GM12872 (cell line): ENCODE results near the gene STAG2.

Source experiments
- CTCF ChIP-seq: IDR thresholded peaks from 3 replicates; pipeline ENCODE4 v1.5.1; 2011; ENCODE audit warnings: low read depth, mild to moderate bottlenecking, low read length, moderate library complexity; ENCODE audit not compliant: insufficient read depth

The STAG2 gene

GRCh38 chrX:123961268-123962005, at the start of gene STAG2:
Gene STAG2, plus strand, starts transcription at chrX:123961706. Its CDS starts 60,922 bp downstream, at chrX:124022628.
- no peak for TF ChIP-seq CTCF

- TF ChIP-seq CTCF = no peak
These were observed 44.4 kb upstream of the STAG2 start for GRCh38 chrX:123917069-123917468.

GRCh38 chrX:123918106-123918721, 43.3 kb upstream of the STAG2 start:
- TF ChIP-seq CTCF = no peak

- no peak for TF ChIP-seq CTCF
These were observed 41.3 kb upstream of the STAG2 start for GRCh38 chrX:123920105-123920785.

- TF ChIP-seq CTCF = no peak
These were observed 38.3 kb upstream of the STAG2 start for GRCh38 chrX:123923211-123923610.

- no peak for TF ChIP-seq CTCF
These were observed 37.3 kb upstream of the STAG2 start for GRCh38 chrX:123924186-123924585.

- TF ChIP-seq CTCF = no peak
These were observed 33.7 kb upstream of the STAG2 start for GRCh38 chrX:123927845-123928244.
